DND-41 (cell line): ENCODE data around the gene RIIAD1.

Source experiments
- CTCF ChIP-seq: IDR thresholded peaks from 2 replicates; pipeline ENCODE4 v1.5.1; 2012; ENCODE audit warnings: borderline replicate concordance, low read length, moderate library complexity, mild to moderate bottlenecking; ENCODE audit not compliant: poor library complexity, severe bottlenecking; ENCODE audit errors: extremely low read depth
- EZH2 ChIP-seq: IDR thresholded peaks from 3 replicates; pipeline ENCODE4 v1.6.1; 2012; ENCODE audit warnings: borderline replicate concordance, low read depth, mild to moderate bottlenecking, moderate library complexity, low read length, inconsistent platforms; ENCODE audit not compliant: severe bottlenecking

GRCh38 chr1:151680391-151680790 lies 40.9 kb upstream of the RIIAD1 start:
- no peak for TF ChIP-seq CTCF
- TF ChIP-seq EZH2: no peak
